ENCODE measurements around the gene CCNT2.
"Not testable (repeated sequence)": the region's sequence is repeated elsewhere in the genome, so short reads cannot be mapped to it uniquely, and the experiment has no call there.

CCNT2 gene

DNA sequence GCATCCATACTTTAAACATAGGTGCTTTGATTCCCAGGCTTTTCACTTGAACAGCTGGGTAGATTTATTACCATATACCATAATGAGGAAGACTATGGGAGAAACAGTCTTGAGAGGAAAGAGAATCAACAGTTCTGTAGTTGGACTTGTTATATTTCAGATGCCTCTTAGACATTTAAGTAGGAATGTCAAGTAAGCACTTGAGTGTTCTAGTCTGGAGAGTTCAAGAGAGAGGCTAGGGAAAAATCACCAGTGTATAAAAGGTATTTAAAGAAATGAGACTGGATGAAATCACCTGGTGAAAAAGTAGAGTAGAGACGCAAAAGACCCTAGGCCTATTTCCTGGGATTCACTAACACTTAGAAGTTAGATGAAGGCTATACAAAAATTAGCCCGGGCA lies 13.5 kb upstream of the CCNT2 start:
- H3K4me3 ChIP-seq (ENCODE audit: low read depth, low read length), result no peak overlapping the region
- ChIA-PET CTCF (no interaction called here), POLR2A (no interaction called here)
- no peak for TF ChIP-seq CTCF (IDR thresholded peaks at IDR 0.05; ENCODE audit: insufficient read depth, low read length, missing control alignments)
- no peak for DNase-seq (ENCODE audit: low read depth, low spot score)

DNA sequence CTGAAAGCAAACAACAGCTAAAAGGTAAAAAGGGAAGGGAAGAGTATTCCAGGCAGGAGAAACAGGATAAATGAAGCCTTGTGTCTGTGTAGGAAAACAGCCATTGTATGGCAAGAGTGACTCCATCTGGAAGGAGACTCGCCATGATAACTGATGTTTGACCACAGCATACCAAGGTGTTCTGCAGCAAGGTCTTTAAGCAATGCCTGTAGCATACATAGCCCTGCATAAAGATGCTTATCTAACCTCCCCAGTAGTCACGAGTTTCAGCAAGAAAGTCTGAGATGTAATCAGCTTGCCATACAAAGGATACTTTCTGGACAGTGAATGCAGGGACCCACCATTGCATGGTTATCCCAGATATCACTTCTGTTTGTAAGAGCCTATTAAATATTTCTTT lies 11.9 kb upstream of the CCNT2 start:
- CTCF ChIA-PET, result interaction anchor here (1.0 to 1.5 kb wide), 3 partner anchors 8 to 447 kb away, joined by 3 to 5 read pairs (median 4); no protein-coding TSS in a partner anchor
- POLR2A ChIA-PET, result no interaction called here
- TF ChIP-seq CTCF (IDR thresholded peaks at IDR 0.05; ENCODE audit: insufficient read depth, low read length, missing control alignments), result no peak
- H3K4me3 ChIP-seq (ENCODE audit: low read depth, low read length), result no peak overlapping the region
- no peak for DNase-seq (ENCODE audit: low read depth, low spot score)

DNA sequence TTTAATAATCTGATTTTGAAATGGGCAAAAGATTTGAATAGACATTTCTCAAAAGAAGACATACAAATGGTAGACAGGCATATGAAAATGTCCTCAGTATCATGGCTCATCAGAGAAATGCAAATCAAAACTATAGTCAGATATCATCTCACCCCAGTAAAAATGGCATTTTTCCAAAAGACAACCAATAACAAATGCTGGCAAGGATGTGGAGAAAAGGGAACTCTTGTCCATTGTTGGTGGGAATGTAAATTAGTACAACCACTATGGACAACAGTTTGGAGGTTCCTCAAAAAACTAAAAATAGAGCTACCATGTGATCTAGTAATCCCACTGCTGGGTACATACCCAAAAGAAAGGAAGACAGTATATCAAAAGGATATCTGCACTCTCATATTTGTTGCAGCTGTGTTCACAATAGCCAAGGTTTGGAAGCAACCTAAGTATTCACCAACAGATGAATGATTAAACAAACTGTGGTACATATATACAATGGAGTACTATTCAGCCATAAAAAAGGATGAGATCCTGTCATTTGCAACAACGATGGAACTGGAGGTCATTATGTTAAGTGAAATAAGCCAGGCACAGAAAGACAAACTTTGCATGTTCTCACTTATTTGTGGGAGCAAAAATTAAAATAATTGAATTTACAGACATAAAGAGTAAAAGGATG lies 11.0 kb upstream of the CCNT2 start:
- CTCF ChIA-PET, result interaction anchor here (1.3 kb wide), 1 partner anchor 447 kb away, joined by 3 read pairs; no protein-coding TSS in a partner anchor
- H3K4me3 ChIP-seq (ENCODE audit: low read depth, low read length); POLR2A ChIA-PET; DNase-seq (ENCODE audit: low read depth, low spot score): not testable (repeated sequence)

- no peak overlapping the region for H3K4me3 ChIP-seq (ENCODE audit: low read depth, low read length)
- CTCF ChIA-PET, result no interaction called here
- DNase-seq (ENCODE audit: low read depth, low spot score), result no peak
- no peak for TF ChIP-seq CTCF (IDR thresholded peaks at IDR 0.05; ENCODE audit: insufficient read depth, low read length, missing control alignments)
- POLR2A ChIA-PET, result no interaction called here
These were observed 7.7 kb upstream of the CCNT2 start for GRCh38 chr2:134910763-134911399.

- ChIA-PET POLR2A (no interaction called here), CTCF (no interaction called here)
- no peak overlapping the region for H3K4me3 ChIP-seq (ENCODE audit: low read depth, low read length)
- no peak for TF ChIP-seq CTCF (IDR thresholded peaks at IDR 0.05; ENCODE audit: insufficient read depth, low read length, missing control alignments)
- no peak for DNase-seq (ENCODE audit: low read depth, low spot score)
These were observed 7.2 kb upstream of the CCNT2 start for GRCh38 chr2:134911400-134911785.

GRCh38 chr2:134912361-134912760 lies 6.3 kb upstream of the CCNT2 start:
- POLR2A ChIA-PET, result no interaction called here
- no peak overlapping the region for H3K4me3 ChIP-seq (ENCODE audit: low read depth, low read length)
- CTCF ChIA-PET, result no interaction called here
- TF ChIP-seq CTCF (IDR thresholded peaks at IDR 0.05; ENCODE audit: insufficient read depth, low read length, missing control alignments), result no peak
- no peak for DNase-seq (ENCODE audit: low read depth, low spot score)

Data from AG04449 (cell line).